ENCODE measurements around the gene ROR1.

The ROR1 gene

DNA sequence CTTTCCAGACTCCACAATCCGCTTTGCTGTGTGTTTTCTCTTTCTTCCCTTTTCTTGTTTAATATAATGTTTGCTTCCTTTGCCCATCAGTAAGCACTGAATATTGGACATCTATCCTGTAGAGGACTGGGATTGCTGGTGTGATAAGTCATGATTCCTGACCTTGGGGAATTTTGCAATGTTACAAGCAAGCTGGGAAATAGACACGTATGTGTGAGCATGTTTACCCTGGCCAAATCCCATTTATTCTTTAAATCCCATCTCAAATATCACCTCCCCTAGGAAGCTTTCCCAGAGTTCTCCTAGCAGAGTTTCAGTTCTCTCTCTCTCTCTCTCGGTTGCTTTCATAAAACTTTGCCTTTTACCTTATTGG is 155.3 kb downstream of the ROR1 start:
- CTCF ChIA-PET: interaction anchor here (1.1 to 1.8 kb wide), 3 partner anchors 11 to 237 kb away, joined by 4 to 10 read pairs (median 5); no protein-coding TSS in a partner anchor
- H3K9me3 ChIP-seq (ENCODE audit: control insufficient read depth, insufficient read depth, low read depth, low read length): no peaks in the 10 kb centered on the region
- H3K4me1 ChIP-seq (ENCODE audit: control insufficient read depth, insufficient read depth, low read length): no peaks in the 10 kb centered on the region
- no peak overlapping the region for H3K4me3 ChIP-seq (ENCODE audit: low read depth, low read length)
- no peaks in the 10 kb centered on the region for H3K36me3 ChIP-seq (ENCODE audit: control insufficient read depth in 2 of 2, insufficient read depth in 1 of 2, low read length in 2 of 2)
- TF ChIP-seq ZNF354C (tag by site-specific recombination; IDR thresholded peaks at IDR 0.05; ENCODE audit: borderline replicate concordance, low read depth) (no peak), SALL2 (tag by site-specific recombination; IDR thresholded peaks at IDR 0.05; ENCODE audit: borderline replicate concordance) (no peak), ZNF140 (tag by site-specific recombination; IDR thresholded peaks at IDR 0.05) (no peak), ZNF175 (tag by site-specific recombination; IDR thresholded peaks at IDR 0.05) (no peak)
- TF ChIP-seq, protein P1, sequence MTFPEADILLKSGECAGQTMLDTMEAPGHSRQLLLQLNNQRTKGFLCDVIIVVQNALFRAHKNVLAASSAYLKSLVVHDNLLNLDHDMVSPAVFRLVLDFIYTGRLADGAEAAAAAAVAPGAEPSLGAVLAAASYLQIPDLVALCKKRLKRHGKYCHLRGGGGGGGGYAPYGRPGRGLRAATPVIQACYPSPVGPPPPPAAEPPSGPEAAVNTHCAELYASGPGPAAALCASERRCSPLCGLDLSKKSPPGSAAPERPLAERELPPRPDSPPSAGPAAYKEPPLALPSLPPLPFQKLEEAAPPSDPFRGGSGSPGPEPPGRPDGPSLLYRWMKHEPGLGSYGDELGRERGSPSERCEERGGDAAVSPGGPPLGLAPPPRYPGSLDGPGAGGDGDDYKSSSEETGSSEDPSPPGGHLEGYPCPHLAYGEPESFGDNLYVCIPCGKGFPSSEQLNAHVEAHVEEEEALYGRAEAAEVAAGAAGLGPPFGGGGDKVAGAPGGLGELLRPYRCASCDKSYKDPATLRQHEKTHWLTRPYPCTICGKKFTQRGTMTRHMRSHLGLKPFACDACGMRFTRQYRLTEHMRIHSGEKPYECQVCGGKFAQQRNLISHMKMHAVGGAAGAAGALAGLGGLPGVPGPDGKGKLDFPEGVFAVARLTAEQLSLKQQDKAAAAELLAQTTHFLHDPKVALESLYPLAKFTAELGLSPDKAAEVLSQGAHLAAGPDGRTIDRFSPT (tag by site-specific recombination; IDR thresholded peaks at IDR 0.05): no peak
- no peak overlapping the region for H3K27ac ChIP-seq (ENCODE audit: extremely low read depth, low read depth, low read length)
- POLR2A ChIA-PET: no interaction called here

GRCh38 chr1:63931468-63931867 is 157.7 kb downstream of the ROR1 start:
- Histone ChIP-seq H3K36me3 (ENCODE audit: control insufficient read depth in 2 of 2, insufficient read depth in 1 of 2, low read length in 2 of 2) (no peaks in the 10 kb centered on the region), H3K4me1 (ENCODE audit: control insufficient read depth, insufficient read depth, low read length) (no peaks in the 10 kb centered on the region), H3K4me3 (ENCODE audit: low read depth, low read length) (no peak overlapping the region), H3K27ac (ENCODE audit: extremely low read depth, low read depth, low read length) (no peak overlapping the region), H3K9me3 (ENCODE audit: control insufficient read depth, insufficient read depth, low read depth, low read length) (no peaks in the 10 kb centered on the region)
- ChIA-PET CTCF (interaction anchor here (0.6 to 1.2 kb wide), 6 partner anchors 9 to 1257 kb away, joined by 3 to 6 read pairs (median 4); no protein-coding TSS in a partner anchor), POLR2A (no interaction called here)
- TF ChIP-seq, protein P2, sequence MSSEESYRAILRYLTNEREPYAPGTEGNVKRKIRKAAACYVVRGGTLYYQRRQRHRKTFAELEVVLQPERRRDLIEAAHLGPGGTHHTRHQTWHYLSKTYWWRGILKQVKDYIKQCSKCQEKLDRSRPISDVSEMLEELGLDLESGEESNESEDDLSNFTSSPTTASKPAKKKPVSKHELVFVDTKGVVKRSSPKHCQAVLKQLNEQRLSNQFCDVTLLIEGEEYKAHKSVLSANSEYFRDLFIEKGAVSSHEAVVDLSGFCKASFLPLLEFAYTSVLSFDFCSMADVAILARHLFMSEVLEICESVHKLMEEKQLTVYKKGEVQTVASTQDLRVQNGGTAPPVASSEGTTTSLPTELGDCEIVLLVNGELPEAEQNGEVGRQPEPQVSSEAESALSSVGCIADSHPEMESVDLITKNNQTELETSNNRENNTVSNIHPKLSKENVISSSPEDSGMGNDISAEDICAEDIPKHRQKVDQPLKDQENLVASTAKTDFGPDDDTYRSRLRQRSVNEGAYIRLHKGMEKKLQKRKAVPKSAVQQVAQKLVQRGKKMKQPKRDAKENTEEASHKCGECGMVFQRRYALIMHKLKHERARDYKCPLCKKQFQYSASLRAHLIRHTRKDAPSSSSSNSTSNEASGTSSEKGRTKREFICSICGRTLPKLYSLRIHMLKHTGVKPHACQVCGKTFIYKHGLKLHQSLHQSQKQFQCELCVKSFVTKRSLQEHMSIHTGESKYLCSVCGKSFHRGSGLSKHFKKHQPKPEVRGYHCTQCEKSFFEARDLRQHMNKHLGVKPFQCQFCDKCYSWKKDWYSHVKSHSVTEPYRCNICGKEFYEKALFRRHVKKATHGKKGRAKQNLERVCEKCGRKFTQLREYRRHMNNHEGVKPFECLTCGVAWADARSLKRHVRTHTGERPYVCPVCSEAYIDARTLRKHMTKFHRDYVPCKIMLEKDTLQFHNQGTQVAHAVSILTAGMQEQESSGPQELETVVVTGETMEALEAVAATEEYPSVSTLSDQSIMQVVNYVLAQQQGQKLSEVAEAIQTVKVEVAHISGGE (tag by site-specific recombination; conservative IDR thresholded peaks at IDR 0.05; ENCODE audit: low read depth): no peak
- no peak for TF ChIP-seq ZNF146 (tag by site-specific recombination; IDR thresholded peaks at IDR 0.05)
- TF ChIP-seq ZNF792 (tag by site-specific recombination; IDR thresholded peaks at IDR 0.05): no peak
- no peak for TF ChIP-seq ZNF623 (tag by site-specific recombination; IDR thresholded peaks at IDR 0.05)
- TF ChIP-seq, protein P1 (tag by site-specific recombination; IDR thresholded peaks at IDR 0.05): no peak
- TF ChIP-seq, protein P3, sequence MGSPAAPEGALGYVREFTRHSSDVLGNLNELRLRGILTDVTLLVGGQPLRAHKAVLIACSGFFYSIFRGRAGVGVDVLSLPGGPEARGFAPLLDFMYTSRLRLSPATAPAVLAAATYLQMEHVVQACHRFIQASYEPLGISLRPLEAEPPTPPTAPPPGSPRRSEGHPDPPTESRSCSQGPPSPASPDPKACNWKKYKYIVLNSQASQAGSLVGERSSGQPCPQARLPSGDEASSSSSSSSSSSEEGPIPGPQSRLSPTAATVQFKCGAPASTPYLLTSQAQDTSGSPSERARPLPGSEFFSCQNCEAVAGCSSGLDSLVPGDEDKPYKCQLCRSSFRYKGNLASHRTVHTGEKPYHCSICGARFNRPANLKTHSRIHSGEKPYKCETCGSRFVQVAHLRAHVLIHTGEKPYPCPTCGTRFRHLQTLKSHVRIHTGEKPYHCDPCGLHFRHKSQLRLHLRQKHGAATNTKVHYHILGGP (tag by site-specific recombination; IDR thresholded peaks at IDR 0.05): no peak
- TF ChIP-seq ZNF10 (tag by site-specific recombination; IDR thresholded peaks at IDR 0.05): no peak
- no peak for TF ChIP-seq ZFP41 (tag by site-specific recombination; IDR thresholded peaks at IDR 0.05; ENCODE audit: borderline replicate concordance)
- no peak for TF ChIP-seq ZNF585B (tag by site-specific recombination; IDR thresholded peaks at IDR 0.05)
- no peak for TF ChIP-seq SETDB1 (IDR thresholded peaks at IDR 0.05; ENCODE audit: insufficient read length, low read length)
- TF ChIP-seq HOXA7 (CRISPR knock-in tag; IDR thresholded peaks at IDR 0.05; ENCODE audit: borderline replicate concordance): no peak
- no peak for TF ChIP-seq ZBTB49 (tag by site-specific recombination; IDR thresholded peaks at IDR 0.05; ENCODE audit: low read depth)
- no peak for TF ChIP-seq ZBTB44 (tag by site-specific recombination; IDR thresholded peaks at IDR 0.05)
- TF ChIP-seq ZNF157 (tag by site-specific recombination; IDR thresholded peaks at IDR 0.05): no peak
- no peak for TF ChIP-seq ZIC2 (tag by site-specific recombination; IDR thresholded peaks at IDR 0.05)
- TF ChIP-seq IKZF3 (tag by site-specific recombination; IDR thresholded peaks at IDR 0.05): no peak

Measured in HEK293 (cell line).